C4-2B (cell line): ENCODE data around the gene SERP2.

ENCODE experiments used
- H3K27ac ChIP-seq: fragments of 450-650 bp; 2 replicates; pipeline ENCODE4 v1.5.1; 2017
- ZFX ChIP-seq: fragments of 450-650 bp; IDR thresholded peaks from 2 replicates; pipeline ENCODE4 v1.6.1; 2017
- TF ChIP-seq, protein P1 (sequence below): fragments of 450-650 bp; conservative IDR thresholded peaks from 2 replicates; pipeline ENCODE4 v1.5.1; 2017; ENCODE audit warnings: mild to moderate bottlenecking

The SERP2 gene

DNA sequence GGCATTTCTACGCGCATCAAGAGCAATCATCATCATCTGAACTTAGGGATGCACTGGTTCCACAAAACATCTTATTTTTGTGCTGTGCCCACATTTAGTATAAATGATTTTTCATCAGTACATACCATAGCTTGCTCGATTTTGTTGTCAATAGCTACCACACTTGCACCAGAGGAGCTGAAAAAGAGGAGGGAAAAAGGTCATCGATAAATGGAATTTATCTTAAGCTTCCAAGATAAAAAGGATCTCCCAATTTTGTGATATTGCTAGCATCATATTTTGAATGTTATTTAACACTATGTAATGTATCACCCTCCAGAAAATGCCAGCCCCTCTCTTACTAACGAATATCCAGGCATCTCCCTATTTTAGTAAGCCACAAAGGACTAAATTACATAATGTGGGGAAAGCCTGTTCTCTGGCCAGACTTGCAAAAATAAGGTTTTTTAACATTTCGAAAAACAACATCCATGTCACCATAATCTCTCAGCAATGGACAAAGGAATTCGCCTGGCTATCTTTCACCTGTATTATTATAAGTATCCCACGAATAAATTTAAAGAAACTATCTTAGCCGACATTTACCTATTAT lies 62.4 kb downstream of the SERP2 start:
- no peak for TF ChIP-seq ZFX
- TF ChIP-seq, protein P1, sequence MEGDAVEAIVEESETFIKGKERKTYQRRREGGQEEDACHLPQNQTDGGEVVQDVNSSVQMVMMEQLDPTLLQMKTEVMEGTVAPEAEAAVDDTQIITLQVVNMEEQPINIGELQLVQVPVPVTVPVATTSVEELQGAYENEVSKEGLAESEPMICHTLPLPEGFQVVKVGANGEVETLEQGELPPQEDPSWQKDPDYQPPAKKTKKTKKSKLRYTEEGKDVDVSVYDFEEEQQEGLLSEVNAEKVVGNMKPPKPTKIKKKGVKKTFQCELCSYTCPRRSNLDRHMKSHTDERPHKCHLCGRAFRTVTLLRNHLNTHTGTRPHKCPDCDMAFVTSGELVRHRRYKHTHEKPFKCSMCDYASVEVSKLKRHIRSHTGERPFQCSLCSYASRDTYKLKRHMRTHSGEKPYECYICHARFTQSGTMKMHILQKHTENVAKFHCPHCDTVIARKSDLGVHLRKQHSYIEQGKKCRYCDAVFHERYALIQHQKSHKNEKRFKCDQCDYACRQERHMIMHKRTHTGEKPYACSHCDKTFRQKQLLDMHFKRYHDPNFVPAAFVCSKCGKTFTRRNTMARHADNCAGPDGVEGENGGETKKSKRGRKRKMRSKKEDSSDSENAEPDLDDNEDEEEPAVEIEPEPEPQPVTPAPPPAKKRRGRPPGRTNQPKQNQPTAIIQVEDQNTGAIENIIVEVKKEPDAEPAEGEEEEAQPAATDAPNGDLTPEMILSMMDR: no peak
- peak overlapping the region; percentile 95 for H3K27ac ChIP-seq

DNA sequence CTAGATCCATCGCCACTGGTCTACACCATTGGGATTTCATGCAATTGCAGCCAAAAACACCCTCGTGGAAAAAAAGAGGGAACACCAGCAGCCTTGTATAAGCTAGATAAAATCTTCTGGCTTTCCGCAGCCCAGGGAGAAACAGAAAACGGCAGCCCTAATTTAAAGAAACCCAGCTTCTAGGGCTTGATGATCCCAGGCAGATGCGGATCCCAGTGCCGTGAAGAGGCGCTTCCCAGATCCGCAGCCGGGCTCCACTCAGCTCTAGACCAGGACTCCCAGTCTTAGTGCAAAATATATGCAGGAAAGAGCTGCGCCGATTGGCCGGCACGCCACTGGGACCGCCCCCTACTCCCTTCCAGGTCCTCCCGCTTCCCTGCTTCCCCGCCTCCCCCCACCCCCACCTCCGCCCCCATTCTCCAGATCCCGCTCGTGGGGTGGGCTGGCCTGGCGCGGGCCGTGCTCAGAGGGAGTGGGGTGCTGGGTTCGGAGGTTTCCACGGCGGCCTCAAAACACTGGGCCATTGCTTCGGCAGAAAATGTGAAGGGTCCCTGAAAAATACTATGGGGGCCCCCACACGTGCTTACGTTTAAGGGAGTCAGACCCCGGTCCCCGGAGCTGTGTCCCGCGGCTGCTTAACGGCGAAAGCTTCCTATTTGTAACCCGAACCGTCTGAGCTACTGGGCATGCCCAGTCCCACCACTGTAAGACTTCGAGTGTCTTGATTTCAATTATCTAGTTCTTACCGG lies 63.1 kb downstream of the SERP2 start:
- TF ChIP-seq, protein P1: no peak
- no peak for TF ChIP-seq ZFX

DNA sequence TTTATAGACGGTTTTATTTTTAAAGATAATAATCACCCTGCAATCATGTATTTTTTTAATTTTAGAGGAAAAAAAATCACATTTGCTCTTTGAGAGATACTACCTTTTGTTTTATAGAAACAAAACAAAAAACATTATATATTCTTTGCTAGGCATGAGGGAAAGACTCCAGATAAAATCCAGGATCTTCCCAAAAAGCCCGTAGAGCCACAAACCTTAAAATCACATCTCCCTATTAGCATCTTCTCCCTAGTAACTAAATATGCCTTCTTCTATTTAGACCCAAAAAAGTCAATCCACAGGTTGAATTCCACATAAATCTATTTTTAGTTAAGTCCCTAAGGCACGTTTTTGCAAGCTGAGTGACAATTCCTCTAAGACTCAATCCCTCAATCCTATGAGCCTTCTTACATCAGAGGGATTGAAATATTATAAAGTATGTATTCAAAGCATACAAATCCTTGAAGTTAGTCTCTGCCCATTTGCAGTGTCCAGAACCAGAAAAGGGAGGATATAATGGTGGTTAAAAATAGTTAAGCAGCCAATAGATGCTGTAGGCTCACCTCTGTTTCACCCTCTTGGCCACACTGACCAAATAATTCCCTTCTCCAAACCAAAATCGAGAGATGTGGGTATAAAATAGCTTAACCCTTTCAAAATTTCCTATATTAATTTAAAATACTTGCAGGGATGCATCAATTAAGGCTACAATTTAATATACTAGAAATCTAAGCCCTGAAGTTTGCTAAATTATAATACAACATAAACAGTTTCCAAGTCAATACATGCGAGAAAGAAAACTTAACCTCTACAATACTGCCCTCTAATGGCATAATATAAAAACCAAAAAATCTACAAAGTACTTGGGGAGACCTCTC lies 64.0 kb downstream of the SERP2 start:
- no peak for TF ChIP-seq ZFX
- TF ChIP-seq, protein P1: peak; percentile 63

More for the DNA sequence above, 63.1 kb downstream of the SERP2 start:
- peak overlapping the region; percentile 95 for H3K27ac ChIP-seq

DNA sequence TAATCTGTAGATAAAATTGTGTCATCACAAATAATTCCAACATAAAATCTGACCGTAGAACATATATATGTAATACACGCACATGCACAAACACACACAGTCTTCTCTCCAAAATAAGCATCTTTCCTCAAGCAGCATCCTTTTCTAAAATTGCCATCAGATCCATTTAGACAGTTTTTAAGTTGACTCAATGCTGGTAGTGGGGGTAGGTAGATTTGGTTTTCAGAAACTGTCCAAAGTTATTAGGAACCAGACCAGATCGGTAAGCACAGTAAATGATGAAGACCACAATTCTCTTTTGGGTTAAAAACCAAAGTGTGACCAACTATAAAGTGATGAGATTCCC lies 64.6 kb downstream of the SERP2 start:
- TF ChIP-seq, protein P1: peak; percentile 38
- TF ChIP-seq ZFX: no peak
- H3K27ac ChIP-seq: no peak overlapping the region

More for the DNA sequence above, 64.0 kb downstream of the SERP2 start:
- H3K27ac ChIP-seq: peak overlapping the region; percentile 95

DNA sequence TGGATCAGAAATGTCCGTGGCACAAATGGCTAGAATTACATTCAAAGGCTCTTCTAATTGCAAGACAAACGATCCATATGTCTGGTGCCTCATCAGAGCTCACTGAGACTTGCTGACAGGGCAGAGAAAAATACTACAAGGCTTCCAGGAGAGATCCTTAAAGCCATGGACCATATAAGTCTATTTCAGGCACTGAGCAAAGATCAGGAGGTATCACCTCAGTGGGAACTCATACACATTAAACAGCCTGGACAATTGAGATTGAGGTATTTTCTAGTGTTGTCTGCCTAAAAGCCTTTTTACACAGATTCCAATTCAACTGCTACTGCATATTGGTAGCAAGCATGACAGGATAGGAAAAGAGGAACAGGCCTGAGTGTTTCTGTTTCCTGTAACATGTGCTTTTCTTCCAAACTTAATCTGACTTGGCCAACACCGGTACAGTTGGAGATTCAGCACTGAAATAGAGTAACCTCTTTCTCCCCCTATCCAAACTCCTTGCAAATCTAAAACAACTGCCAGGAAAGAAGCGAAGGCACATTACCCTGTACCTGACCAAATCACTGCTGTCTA lies 65.9 kb downstream of the SERP2 start:
- no peak overlapping the region for H3K27ac ChIP-seq
- no peak for TF ChIP-seq ZFX
- TF ChIP-seq, protein P1: no peak

DNA sequence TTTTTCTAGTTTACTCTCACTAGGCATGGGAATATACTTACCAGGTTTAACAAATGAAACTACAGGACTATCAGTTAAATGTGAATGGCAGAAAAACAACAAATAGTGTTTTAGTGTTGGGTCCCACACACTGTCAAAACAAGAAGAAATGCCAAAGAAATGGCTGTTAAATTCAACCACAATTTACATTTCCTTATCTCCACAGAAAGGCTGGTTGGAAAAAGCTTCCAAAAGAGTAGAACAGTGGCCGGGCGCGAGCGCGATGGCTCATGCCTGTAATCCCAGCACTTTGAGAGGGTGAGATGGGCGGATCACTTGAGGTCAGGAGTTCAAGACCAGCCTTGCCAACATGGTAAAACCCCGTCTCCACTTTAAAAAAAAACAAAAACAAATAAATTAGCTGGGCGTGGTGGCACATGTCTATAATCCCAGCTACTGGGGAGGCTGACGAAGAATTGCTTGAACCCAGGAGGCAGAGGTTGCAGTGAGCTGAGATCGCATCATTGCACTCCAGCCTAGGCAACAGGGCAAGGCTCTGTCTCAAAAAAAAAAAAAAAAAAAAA lies 66.5 kb downstream of the SERP2 start:
- TF ChIP-seq, protein P1: no peak
- no peak for TF ChIP-seq ZFX
- H3K27ac ChIP-seq: no peak overlapping the region
